HCT116 (cell line): ENCODE results near the gene KRTAP5-5. TPM values are rescaled to one million over a fixed set of nuclear protein-coding genes. Genes with fewer than 3 reads are reported as not detected.

Experiments
- ATAC-seq: fragments of 200-7000 bp; cut with Tn5 transposase; 2 replicates; pipeline ENCODE4 v1.9.1; 2020; ENCODE audit warnings: mild to moderate bottlenecking, moderate library complexity
- BruUV-seq: library from RNA; stranded (reverse); fragments of 400-500 nt; replicated peaks from 2 replicates; lab custom pipeline; 2021; lab: Mats Ljungman, UMichigan
- CTCF ChIA-PET: fragments of 300-600 bp; sonication (Branson Sonifier 250); formaldehyde crosslinking; loops from one replicate; lab custom pipeline; 2021; ENCODE audit warnings: antibody characterized with exemption; lab: Charles Lee
- POLR2A ChIA-PET: fragments of 300-600, 350-600 bp; sonication (Branson Sonifier 250); formaldehyde crosslinking; loops from one replicate; lab custom pipeline; 2021; ENCODE audit warnings: antibody characterized with exemption; lab: Charles Lee
- RAD21 ChIA-PET, 2 experiments: fragments of 300-600 bp; sonication (Branson Sonifier 250); formaldehyde crosslinking; loops; one replicate each; lab custom pipeline; 2023; ENCODE audit warnings: low total read pairs in 2 of 2; ENCODE audit not compliant: uncharacterized antibody in 2 of 2, unreplicated experiment in 2 of 2, low non-redundant PET in 1 of 2; lab: Charles Lee
- DNase-seq: peaks from one replicate; pipeline ENCODE4 v3.0.0-alpha.2; 2010; ENCODE audit warnings: low read depth, low spot score
- H2AFZ ChIP-seq: fragments of 200-600 bp; shearing (Covaris generic), sonication (generic); 2 replicates; pipeline ENCODE4 v1.6.1; 2017; ENCODE audit warnings: low read depth, mixed run types, mixed read lengths, antibody characterized with exemption, low read length; ENCODE audit not compliant: poor library complexity, severe bottlenecking
- H3K27ac ChIP-seq: 2 replicates; pipeline ENCODE4 v1.5.1; 2012; ENCODE audit warnings: low read depth, low read length
- H3K27me3 ChIP-seq: fragments of 200-600 bp; sonication (generic); 2 replicates; pipeline ENCODE4 v1.6.1; 2016; ENCODE audit warnings: mixed run types, low read length, mixed read lengths; ENCODE audit not compliant: insufficient read depth
- H3K36me3 ChIP-seq, 2 experiments: fragments of 200-500 bp in 1 of 2; fragments of 200-600 bp in 1 of 2; sonication (Bioruptor generic) in 1 of 2; sonication (generic) in 1 of 2; 2 replicates each; pipeline versions ENCODE4 v1.5.1 to v1.6.1; 2014 to 2016; ENCODE audit warnings: low read length in 2 of 2, inconsistent platforms in 1 of 2, mixed read lengths in 1 of 2, mixed run types in 1 of 2; ENCODE audit not compliant: insufficient read depth in 2 of 2, control insufficient read depth in 1 of 2
- H3K4me1 ChIP-seq, 2 experiments: fragments of 200-600 bp in 1 of 2; sonication (generic) in 1 of 2; 2 replicates each; pipeline versions ENCODE4 v1.5.1 to v1.6.1; 2012 to 2017; ENCODE audit warnings: low read length in 2 of 2, inconsistent platforms in 1 of 2, mild to moderate bottlenecking in 1 of 2, mixed read lengths in 1 of 2, mixed run types in 1 of 2, moderate library complexity in 1 of 2; ENCODE audit not compliant: insufficient read depth in 2 of 2, control insufficient read depth in 1 of 2
- H3K4me2 ChIP-seq: fragments of 200-600 bp; sonication (generic); 2 replicates; pipeline ENCODE4 v1.6.1; 2017; ENCODE audit warnings: mixed run types, low read length, mixed read lengths
- H3K4me3 ChIP-seq, 2 experiments: fragments of 200-600 bp in 1 of 2; sonication (generic) in 1 of 2; replicated peaks in 1 of 2; 2 replicates each; pipeline ENCODE4 v1.5.1; 2011 to 2016; ENCODE audit warnings: low read length in 2 of 2, control low read depth in 1 of 2, low read depth in 1 of 2, mild to moderate bottlenecking in 1 of 2, mixed read lengths in 1 of 2, mixed run types in 1 of 2
- H3K79me2 ChIP-seq: fragments of 200-600 bp; sonication (generic); 2 replicates; pipeline ENCODE4 v1.6.1; 2017; ENCODE audit warnings: mild to moderate bottlenecking, mixed run types, low read length, moderate library complexity, mixed read lengths; ENCODE audit not compliant: insufficient read depth
- H3K9ac ChIP-seq: fragments of 200-600 bp; sonication (generic); 2 replicates; pipeline ENCODE4 v1.6.1; 2016; ENCODE audit warnings: low read length, mixed read lengths
- H3K9me2 ChIP-seq: fragments of 200-600 bp; sonication (generic), shearing (Covaris generic); 2 replicates; pipeline ENCODE4 v1.6.1; 2017; ENCODE audit warnings: mixed run types, mild to moderate bottlenecking, moderate library complexity; ENCODE audit not compliant: insufficient read depth
- H3K9me3 ChIP-seq, 2 experiments: fragments of 200-500 bp in 1 of 2; fragments of 200-600 bp in 1 of 2; sonication (Bioruptor generic) in 1 of 2; sonication (generic) in 1 of 2; 2 replicates each; pipeline ENCODE4 v1.6.1; 2014 to 2017; ENCODE audit warnings: low read length in 2 of 2, mixed read lengths in 2 of 2, inconsistent platforms in 1 of 2, low read depth in 1 of 2, mild to moderate bottlenecking in 1 of 2, mixed run types in 1 of 2, moderate library complexity in 1 of 2; ENCODE audit not compliant: control insufficient read depth in 1 of 2, insufficient read depth in 1 of 2
- H4K20me1 ChIP-seq: fragments of 200-600 bp; sonication (generic), shearing (Covaris generic); 2 replicates; pipeline ENCODE4 v1.6.1; 2017; ENCODE audit warnings: mixed run types, mild to moderate bottlenecking, moderate library complexity; ENCODE audit not compliant: insufficient read depth
- EGR1 ChIP-seq: IDR thresholded peaks from 2 replicates; pipeline ENCODE4 v1.6.1; 2012; ENCODE audit warnings: low read depth
- ELF1 ChIP-seq: IDR thresholded peaks from 2 replicates; pipeline ENCODE4 v1.6.1; 2012; ENCODE audit warnings: low read depth, borderline replicate concordance
- JUND ChIP-seq: IDR thresholded peaks from 2 replicates; pipeline ENCODE4 v1.6.1; 2012
- POLR2A ChIP-seq: IDR thresholded peaks from 2 replicates; pipeline ENCODE4 v1.7.0; 2011; ENCODE audit warnings: borderline replicate concordance; ENCODE audit not compliant: insufficient read depth, insufficient read length; ENCODE audit errors: extremely low read depth
- POLR2AphosphoS5 ChIP-seq: IDR thresholded peaks from 2 replicates; pipeline ENCODE4 v1.6.1; 2011; ENCODE audit warnings: mild to moderate bottlenecking, low read depth, low read length, moderate library complexity
- RAD21 ChIP-seq: IDR thresholded peaks from 2 replicates; pipeline ENCODE4 v1.6.1; 2012; ENCODE audit warnings: low read depth, mild to moderate bottlenecking
- SIN3A ChIP-seq: IDR thresholded peaks from 2 replicates; pipeline ENCODE4 v1.6.1; 2012; ENCODE audit warnings: low read depth
- SP1 ChIP-seq: IDR thresholded peaks from 2 replicates; pipeline ENCODE4 v1.6.1; 2012; ENCODE audit warnings: low read depth
- YY1 ChIP-seq: IDR thresholded peaks from 2 replicates; pipeline ENCODE4 v1.6.1; 2011; ENCODE audit warnings: low read length, low read depth, moderate library complexity, mild to moderate bottlenecking; ENCODE audit not compliant: insufficient replicate concordance; ENCODE audit errors: extremely low read depth
- ZNF274 ChIP-seq: fragments of 200-500 bp; sonication (Bioruptor generic); IDR thresholded peaks from 2 replicates; pipeline ENCODE4 v1.6.1; 2014; ENCODE audit warnings: mild to moderate bottlenecking, low read depth, low read length, inconsistent platforms
- intact Hi-C: fragments of 100-400 bp; cut with micrococcal nuclease; formaldehyde crosslinking; loops from 2 replicates; pipeline ENCODE4 v1.10.0; 2022
- total RNA-seq: library from RNA; stranded (reverse); gene quantifications from one replicate; pipeline ENCODE4 v1.2.1, GENCODE V29; 2021; ENCODE audit not compliant: unreplicated experiment
- TF ChIP-seq, protein P1 (sequence below): IDR thresholded peaks from 2 replicates; pipeline ENCODE4 v1.6.1; 2012; ENCODE audit warnings: low read depth
- TF ChIP-seq, protein P2 (sequence below): IDR thresholded peaks from 2 replicates; pipeline ENCODE4 v1.6.1; 2012
- TF ChIP-seq, protein P3 (sequence below), 3 experiments: fragments of 200-600 bp in 1 of 3; sonication (generic) in 1 of 3; IDR thresholded peaks in 2 of 3; conservative IDR thresholded peaks in 1 of 3; 2 replicates each; pipeline ENCODE4 v1.5.1; 2012 to 2017; ENCODE audit warnings: low read depth in 2 of 3, low read length in 2 of 3, antibody characterized with exemption in 1 of 3, borderline replicate concordance in 1 of 3, control low read depth in 1 of 3, mild to moderate bottlenecking in 1 of 3, mixed read lengths in 1 of 3, mixed run types in 1 of 3, moderate library complexity in 1 of 3; ENCODE audit not compliant: insufficient read depth in 1 of 3
- TF ChIP-seq, protein P4 (sequence below): IDR thresholded peaks from 2 replicates; pipeline ENCODE4 v1.6.1; 2011; ENCODE audit warnings: mild to moderate bottlenecking, low read length, moderate library complexity; ENCODE audit not compliant: insufficient replicate concordance; ENCODE audit errors: extremely low read depth

The KRTAP5-5 gene
- total RNA-seq, 1 experiment from 2014 or later: not detected

DNA sequence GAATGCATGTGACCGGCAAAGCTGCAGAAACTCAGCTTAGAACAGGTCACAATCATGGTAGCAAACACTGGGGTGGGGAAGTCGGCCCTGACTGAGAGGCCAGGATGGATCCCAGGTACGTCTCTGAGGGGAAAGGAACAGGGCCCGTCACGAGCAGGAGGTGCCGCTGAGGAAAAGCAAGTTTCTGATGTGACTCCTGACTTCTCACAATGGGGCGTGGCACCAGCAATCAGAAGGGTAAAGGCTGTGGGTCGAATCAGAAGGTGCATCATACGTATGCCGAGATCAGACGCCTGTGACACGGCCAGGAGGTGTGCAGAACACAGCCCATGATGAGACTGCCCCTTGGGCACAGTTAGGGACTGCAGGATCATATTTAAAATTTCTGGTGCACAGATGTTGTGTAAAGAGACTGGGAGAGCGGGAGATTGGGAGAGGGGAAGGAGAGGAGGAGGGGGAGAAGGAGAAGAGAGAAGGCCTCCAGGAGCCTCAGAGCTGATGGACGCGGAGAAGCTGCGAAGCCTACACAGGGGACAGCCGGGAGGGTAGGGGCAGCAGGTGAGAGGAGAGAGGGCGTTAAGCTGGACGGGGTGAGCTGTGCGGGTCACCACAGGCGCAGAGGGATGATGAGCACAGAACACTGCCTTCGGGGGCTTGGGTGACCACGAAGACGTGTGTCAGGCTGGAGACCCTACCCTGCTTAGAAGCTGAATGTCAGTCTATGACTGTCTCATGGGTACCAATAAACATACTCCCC is 30.7 kb downstream of the KRTAP5-5 start:
- Histone ChIP-seq H3K79me2 (no peaks in the 10 kb centered on the region), H3K4me1 (no peaks in the 10 kb centered on the region), H4K20me1 (no peaks in the 10 kb centered on the region), H3K27me3 (no peaks in the 10 kb centered on the region), H3K9me3 (no peaks in the 10 kb centered on the region), H2AFZ (no peak overlapping the region), H3K9me2 (no peaks in the 10 kb centered on the region), H3K4me2 (no peak overlapping the region), H3K27ac (no peak overlapping the region), H3K36me3 (no peaks in the 10 kb centered on the region), H3K4me3 (no peak overlapping the region), H3K9ac (no peak overlapping the region)
- intact Hi-C loops: no loop called here
- ChIA-PET RAD21 (no interaction called here), CTCF (no interaction called here), POLR2A (no interaction called here)
- no peak for DNase-seq
- TF ChIP-seq EGR1: no peak
- TF ChIP-seq POLR2A: no peak
- no peak for TF ChIP-seq ELF1
- TF ChIP-seq ZNF274: no peak
- TF ChIP-seq SIN3A: no peak
- TF ChIP-seq, protein P1, sequence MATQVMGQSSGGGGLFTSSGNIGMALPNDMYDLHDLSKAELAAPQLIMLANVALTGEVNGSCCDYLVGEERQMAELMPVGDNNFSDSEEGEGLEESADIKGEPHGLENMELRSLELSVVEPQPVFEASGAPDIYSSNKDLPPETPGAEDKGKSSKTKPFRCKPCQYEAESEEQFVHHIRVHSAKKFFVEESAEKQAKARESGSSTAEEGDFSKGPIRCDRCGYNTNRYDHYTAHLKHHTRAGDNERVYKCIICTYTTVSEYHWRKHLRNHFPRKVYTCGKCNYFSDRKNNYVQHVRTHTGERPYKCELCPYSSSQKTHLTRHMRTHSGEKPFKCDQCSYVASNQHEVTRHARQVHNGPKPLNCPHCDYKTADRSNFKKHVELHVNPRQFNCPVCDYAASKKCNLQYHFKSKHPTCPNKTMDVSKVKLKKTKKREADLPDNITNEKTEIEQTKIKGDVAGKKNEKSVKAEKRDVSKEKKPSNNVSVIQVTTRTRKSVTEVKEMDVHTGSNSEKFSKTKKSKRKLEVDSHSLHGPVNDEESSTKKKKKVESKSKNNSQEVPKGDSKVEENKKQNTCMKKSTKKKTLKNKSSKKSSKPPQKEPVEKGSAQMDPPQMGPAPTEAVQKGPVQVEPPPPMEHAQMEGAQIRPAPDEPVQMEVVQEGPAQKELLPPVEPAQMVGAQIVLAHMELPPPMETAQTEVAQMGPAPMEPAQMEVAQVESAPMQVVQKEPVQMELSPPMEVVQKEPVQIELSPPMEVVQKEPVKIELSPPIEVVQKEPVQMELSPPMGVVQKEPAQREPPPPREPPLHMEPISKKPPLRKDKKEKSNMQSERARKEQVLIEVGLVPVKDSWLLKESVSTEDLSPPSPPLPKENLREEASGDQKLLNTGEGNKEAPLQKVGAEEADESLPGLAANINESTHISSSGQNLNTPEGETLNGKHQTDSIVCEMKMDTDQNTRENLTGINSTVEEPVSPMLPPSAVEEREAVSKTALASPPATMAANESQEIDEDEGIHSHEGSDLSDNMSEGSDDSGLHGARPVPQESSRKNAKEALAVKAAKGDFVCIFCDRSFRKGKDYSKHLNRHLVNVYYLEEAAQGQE: no peak
- TF ChIP-seq, protein P2, sequence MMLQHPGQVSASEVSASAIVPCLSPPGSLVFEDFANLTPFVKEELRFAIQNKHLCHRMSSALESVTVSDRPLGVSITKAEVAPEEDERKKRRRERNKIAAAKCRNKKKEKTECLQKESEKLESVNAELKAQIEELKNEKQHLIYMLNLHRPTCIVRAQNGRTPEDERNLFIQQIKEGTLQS: no peak
- TF ChIP-seq RAD21: no peak
- TF ChIP-seq, protein P3, sequence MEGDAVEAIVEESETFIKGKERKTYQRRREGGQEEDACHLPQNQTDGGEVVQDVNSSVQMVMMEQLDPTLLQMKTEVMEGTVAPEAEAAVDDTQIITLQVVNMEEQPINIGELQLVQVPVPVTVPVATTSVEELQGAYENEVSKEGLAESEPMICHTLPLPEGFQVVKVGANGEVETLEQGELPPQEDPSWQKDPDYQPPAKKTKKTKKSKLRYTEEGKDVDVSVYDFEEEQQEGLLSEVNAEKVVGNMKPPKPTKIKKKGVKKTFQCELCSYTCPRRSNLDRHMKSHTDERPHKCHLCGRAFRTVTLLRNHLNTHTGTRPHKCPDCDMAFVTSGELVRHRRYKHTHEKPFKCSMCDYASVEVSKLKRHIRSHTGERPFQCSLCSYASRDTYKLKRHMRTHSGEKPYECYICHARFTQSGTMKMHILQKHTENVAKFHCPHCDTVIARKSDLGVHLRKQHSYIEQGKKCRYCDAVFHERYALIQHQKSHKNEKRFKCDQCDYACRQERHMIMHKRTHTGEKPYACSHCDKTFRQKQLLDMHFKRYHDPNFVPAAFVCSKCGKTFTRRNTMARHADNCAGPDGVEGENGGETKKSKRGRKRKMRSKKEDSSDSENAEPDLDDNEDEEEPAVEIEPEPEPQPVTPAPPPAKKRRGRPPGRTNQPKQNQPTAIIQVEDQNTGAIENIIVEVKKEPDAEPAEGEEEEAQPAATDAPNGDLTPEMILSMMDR (IDR thresholded peaks at IDR 0.05 in 2 of 3, conservative IDR thresholded peaks at IDR 0.05 in 1 of 3; ENCODE audit: borderline replicate concordance in 1 of 3, insufficient read depth in 1 of 3, low read depth in 2 of 3, low read length in 2 of 3): no peak
- TF ChIP-seq, protein P4, sequence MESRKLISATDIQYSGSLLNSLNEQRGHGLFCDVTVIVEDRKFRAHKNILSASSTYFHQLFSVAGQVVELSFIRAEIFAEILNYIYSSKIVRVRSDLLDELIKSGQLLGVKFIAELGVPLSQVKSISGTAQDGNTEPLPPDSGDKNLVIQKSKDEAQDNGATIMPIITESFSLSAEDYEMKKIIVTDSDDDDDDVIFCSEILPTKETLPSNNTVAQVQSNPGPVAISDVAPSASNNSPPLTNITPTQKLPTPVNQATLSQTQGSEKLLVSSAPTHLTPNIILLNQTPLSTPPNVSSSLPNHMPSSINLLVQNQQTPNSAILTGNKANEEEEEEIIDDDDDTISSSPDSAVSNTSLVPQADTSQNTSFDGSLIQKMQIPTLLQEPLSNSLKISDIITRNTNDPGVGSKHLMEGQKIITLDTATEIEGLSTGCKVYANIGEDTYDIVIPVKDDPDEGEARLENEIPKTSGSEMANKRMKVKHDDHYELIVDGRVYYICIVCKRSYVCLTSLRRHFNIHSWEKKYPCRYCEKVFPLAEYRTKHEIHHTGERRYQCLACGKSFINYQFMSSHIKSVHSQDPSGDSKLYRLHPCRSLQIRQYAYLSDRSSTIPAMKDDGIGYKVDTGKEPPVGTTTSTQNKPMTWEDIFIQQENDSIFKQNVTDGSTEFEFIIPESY: no peak
- no peak for TF ChIP-seq POLR2AphosphoS5
- no peak for TF ChIP-seq JUND
- TF ChIP-seq YY1: no peak
- no peak for TF ChIP-seq SP1
- no peak for ATAC-seq
- BruUV-seq: no TSS peak
